ENCODE results near the gene DAB2IP. TPM values are rescaled to one million over a fixed set of nuclear protein-coding genes. Genes with fewer than 3 reads are reported as not detected.
A peak's percentile ranks its signal among the peaks of the same experiment; 100 is the strongest.

Gene DAB2IP
- total RNA-seq, 1 donor from 2014 or later: 71.6 TPM

- Histone ChIP-seq H3K27ac (no peak overlapping the region), H3K36me3 (peaks cover 2 to 3% of the 10 kb centered on the region in 2 donors), H3K9me3 (no peaks in the 10 kb centered on the region), H3K4me1 (no peaks in the 10 kb centered on the region), H3K27me3 (no peaks in the 10 kb centered on the region), H3K4me3 (no peak overlapping the region)
- no peak for TF ChIP-seq CTCF (IDR thresholded peaks at IDR 0.05)
- intact Hi-C loops (cut with DNase I): no loop called here
- DNase-seq (ENCODE audit: low spot score in 2 of 2): no peak
Observed at GRCh38 chr9:121827251-121827967, 176.0 kb downstream of the DAB2IP start.

- Histone ChIP-seq H3K4me1 (no peaks in the 10 kb centered on the region), H3K27ac (no peak overlapping the region), H3K36me3 (no peaks in the 10 kb centered on the region), H3K27me3 (no peaks in the 10 kb centered on the region), H3K4me3 (no peak overlapping the region), H3K9me3 (no peaks in the 10 kb centered on the region)
- peak in 1 of 2 donors; percentile 44 for DNase-seq (ENCODE audit: low spot score in 2 of 2)
- TF ChIP-seq CTCF (IDR thresholded peaks at IDR 0.05): no peak
- intact Hi-C loops (cut with DNase I): no loop called here
Observed at GRCh38 chr9:121830441-121831140, 179.2 kb downstream of the DAB2IP start.

GRCh38 chr9:121831869-121832268 lies 180.4 kb downstream of the DAB2IP start:
- TF ChIP-seq CTCF (IDR thresholded peaks at IDR 0.05): no peak
- peak in 1 of 2 donors; percentile 27 for DNase-seq (ENCODE audit: low spot score in 2 of 2)

DNA sequence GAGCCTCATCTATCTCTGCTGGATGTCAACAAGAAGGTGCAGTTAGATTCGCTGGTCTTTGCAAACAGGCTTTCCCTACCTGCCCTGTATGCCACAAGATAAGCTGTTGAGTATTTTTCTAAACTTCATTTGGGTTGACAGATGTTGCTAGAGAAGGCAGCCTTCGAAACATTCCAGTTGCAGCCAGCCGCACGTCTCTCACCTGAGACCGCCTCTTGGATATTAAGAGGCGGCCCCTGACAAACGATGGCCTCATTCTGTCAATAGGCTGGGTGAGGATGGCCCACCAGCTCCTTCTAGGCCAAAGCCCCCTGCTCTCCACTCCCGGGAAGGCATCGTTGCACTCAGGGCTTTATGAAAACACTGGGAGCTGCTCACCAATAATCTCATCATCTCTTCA lies 181.6 kb downstream of the DAB2IP start:
- no peak overlapping the region for H3K4me3 ChIP-seq
- H3K4me1 ChIP-seq: no peaks in the 10 kb centered on the region
- DNase-seq (ENCODE audit: low spot score in 2 of 2): peak in 1 of 2 donors; percentile 27
- H3K36me3 ChIP-seq: no peaks in the 10 kb centered on the region
- H3K27ac ChIP-seq: no peak overlapping the region
- intact Hi-C loops (cut with DNase I): no loop called here
- H3K27me3 ChIP-seq: no peaks in the 10 kb centered on the region
- H3K9me3 ChIP-seq: no peaks in the 10 kb centered on the region
- no peak for TF ChIP-seq CTCF (IDR thresholded peaks at IDR 0.05)

More at GRCh38 chr9:121831869-121832268, 180.4 kb downstream of the DAB2IP start:
- no peak overlapping the region for H3K27ac ChIP-seq
- H3K4me3 ChIP-seq: no peak overlapping the region
- no peaks in the 10 kb centered on the region for H3K27me3 ChIP-seq
- H3K36me3 ChIP-seq: no peaks in the 10 kb centered on the region
- intact Hi-C loops (cut with DNase I): no loop called here
- H3K9me3 ChIP-seq: no peaks in the 10 kb centered on the region
- no peaks in the 10 kb centered on the region for H3K4me1 ChIP-seq

Other genes starting within 250 kb of the DAB2IP start
- gene GGTA1, start 151.8 kb upstream of the DAB2IP start, total RNA-seq: 2.6 TPM